Spleen (tissue), 7 donors: ENCODE data around the gene ATP2C2.

Source experiments
- POLR2A ChIP-seq, 3 donors: fragments of 450-650 bp; IDR thresholded peaks; one replicate each; pipeline ENCODE4 v1.5.1; 2017; ENCODE audit warnings: antibody characterized with exemption in 3 of 3, mild to moderate bottlenecking in 1 of 3
- POLR2AphosphoS5 ChIP-seq, 3 donors: sonication (generic); formaldehyde crosslinking; IDR thresholded peaks; one replicate each; pipeline ENCODE4 v1.5.1; 2017; ENCODE audit warnings: antibody characterized with exemption in 3 of 3
- TF ChIP-seq, protein P1 (sequence below), 11 experiments: fragments of 200-600 bp in 7 of 11; fragments of 450-650 bp in 4 of 11; sonication (generic) in 4 of 11; IDR thresholded peaks in 8 of 11; conservative IDR thresholded peaks in 3 of 11; 1 replicate in 7 of 11; 2 replicates in 4 of 11; pipeline versions ENCODE4 v1.4.0 to v1.8.0; 2016 to 2021; ENCODE audit warnings: antibody characterized with exemption in 11 of 11, inconsistent platforms in 4 of 11, mild to moderate bottlenecking in 1 of 11
- donor health status: DM: no; HTN: no; CAD: no; lungs with moderate emphysema.
- donor health status: DM: no; HTN: no; CAD: no.
- donor health status: DM: no; HTN: no; CAD: no.

DNA sequence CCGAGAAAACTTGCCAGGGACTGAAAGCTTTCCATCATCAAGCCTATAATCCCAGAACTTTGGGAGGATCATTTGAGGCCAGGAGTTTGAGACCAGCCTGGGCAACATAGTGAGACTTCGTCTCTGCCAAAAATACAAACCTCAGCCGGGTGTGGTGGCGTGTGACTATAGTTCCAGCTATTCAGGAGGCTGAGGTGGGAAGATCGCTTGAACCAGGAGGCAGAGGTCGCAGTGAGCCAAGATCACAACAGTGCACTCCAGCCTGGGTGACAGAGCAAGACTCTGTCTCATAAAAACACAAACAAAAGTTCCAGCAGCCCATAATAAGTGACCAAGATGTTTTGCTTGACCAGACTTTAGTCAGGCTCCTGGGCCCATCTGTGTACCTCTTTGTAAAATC is 134.2 kb downstream of the ATP2C2 start:
- TF ChIP-seq, protein P1, sequence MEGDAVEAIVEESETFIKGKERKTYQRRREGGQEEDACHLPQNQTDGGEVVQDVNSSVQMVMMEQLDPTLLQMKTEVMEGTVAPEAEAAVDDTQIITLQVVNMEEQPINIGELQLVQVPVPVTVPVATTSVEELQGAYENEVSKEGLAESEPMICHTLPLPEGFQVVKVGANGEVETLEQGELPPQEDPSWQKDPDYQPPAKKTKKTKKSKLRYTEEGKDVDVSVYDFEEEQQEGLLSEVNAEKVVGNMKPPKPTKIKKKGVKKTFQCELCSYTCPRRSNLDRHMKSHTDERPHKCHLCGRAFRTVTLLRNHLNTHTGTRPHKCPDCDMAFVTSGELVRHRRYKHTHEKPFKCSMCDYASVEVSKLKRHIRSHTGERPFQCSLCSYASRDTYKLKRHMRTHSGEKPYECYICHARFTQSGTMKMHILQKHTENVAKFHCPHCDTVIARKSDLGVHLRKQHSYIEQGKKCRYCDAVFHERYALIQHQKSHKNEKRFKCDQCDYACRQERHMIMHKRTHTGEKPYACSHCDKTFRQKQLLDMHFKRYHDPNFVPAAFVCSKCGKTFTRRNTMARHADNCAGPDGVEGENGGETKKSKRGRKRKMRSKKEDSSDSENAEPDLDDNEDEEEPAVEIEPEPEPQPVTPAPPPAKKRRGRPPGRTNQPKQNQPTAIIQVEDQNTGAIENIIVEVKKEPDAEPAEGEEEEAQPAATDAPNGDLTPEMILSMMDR (IDR thresholded peaks at IDR 0.05 in 8 of 11, conservative IDR thresholded peaks at IDR 0.05 in 3 of 11), result no peak
- no peak for TF ChIP-seq POLR2A (IDR thresholded peaks at IDR 0.05)
- TF ChIP-seq POLR2AphosphoS5 (IDR thresholded peaks at IDR 0.05), result no peak
